Trophoblast cell (in vitro differentiated cells and primary cell): Measurements from ENCODE around the gene CDC42BPB.
A peak's percentile ranks its signal among the peaks of the same experiment; 100 is the strongest.

ENCODE experiments used
- DNase-seq, 2 donors: peaks; one replicate each; pipeline ENCODE4 v3.0.0-alpha.2; 2016
- H2AFZ ChIP-seq: 2 replicates; pipeline ENCODE4 v1.6.1; 2013; ENCODE audit warnings: low read length, moderate library complexity, mild to moderate bottlenecking; ENCODE audit not compliant: insufficient read depth, poor library complexity
- H2AK5ac ChIP-seq: 2 replicates; pipeline ENCODE4 v1.6.1; 2013; ENCODE audit warnings: mild to moderate bottlenecking, low read length
- H2BK120ac ChIP-seq: 2 replicates; pipeline ENCODE4 v1.6.1; 2013; ENCODE audit warnings: low read length, mild to moderate bottlenecking, moderate library complexity; ENCODE audit not compliant: insufficient read depth, poor library complexity
- H2BK12ac ChIP-seq: 2 replicates; pipeline ENCODE4 v1.6.1; 2013; ENCODE audit warnings: mild to moderate bottlenecking, low read length, moderate library complexity
- H2BK5ac ChIP-seq: 2 replicates; pipeline ENCODE4 v1.6.1; 2013; ENCODE audit warnings: low read length, low read depth, moderate library complexity, mild to moderate bottlenecking; ENCODE audit not compliant: poor library complexity
- H3K14ac ChIP-seq: 2 replicates; pipeline ENCODE4 v1.6.1; 2013; ENCODE audit warnings: mild to moderate bottlenecking, low read length
- H3K18ac ChIP-seq: 2 replicates; pipeline ENCODE4 v1.6.1; 2013; ENCODE audit warnings: mild to moderate bottlenecking, low read length
- H3K23ac ChIP-seq: 2 replicates; pipeline ENCODE4 v1.6.1; 2013; ENCODE audit warnings: low read length
- H3K27ac ChIP-seq: 2 replicates; pipeline ENCODE4 v1.5.1; 2013; ENCODE audit warnings: low read depth, mild to moderate bottlenecking, inconsistent platforms, low read length, moderate library complexity
- H3K27me3 ChIP-seq: 2 replicates; pipeline ENCODE4 v1.6.1; 2013; ENCODE audit warnings: inconsistent platforms, mild to moderate bottlenecking, low read length, moderate library complexity; ENCODE audit not compliant: insufficient read depth
- H3K36me3 ChIP-seq, 2 experiments: 1 replicate in 1 of 2; 2 replicates in 1 of 2; pipeline ENCODE4 v1.6.1; 2013; ENCODE audit warnings: low read length in 2 of 2, mild to moderate bottlenecking in 2 of 2, moderate library complexity in 1 of 2; ENCODE audit not compliant: insufficient read depth in 2 of 2, control insufficient read depth in 1 of 2
- H3K4ac ChIP-seq: 2 replicates; pipeline ENCODE4 v1.6.1; 2013; ENCODE audit warnings: low read depth, mild to moderate bottlenecking, low read length, moderate library complexity
- H3K4me1 ChIP-seq, 2 experiments: 1 replicate in 1 of 2; 2 replicates in 1 of 2; pipeline ENCODE4 v1.6.1; 2013; ENCODE audit warnings: low read length in 2 of 2, mild to moderate bottlenecking in 2 of 2, moderate library complexity in 1 of 2; ENCODE audit not compliant: insufficient read depth in 2 of 2, control insufficient read depth in 1 of 2
- H3K4me2 ChIP-seq: 2 replicates; pipeline ENCODE4 v1.6.1; 2013; ENCODE audit warnings: inconsistent platforms, mild to moderate bottlenecking, low read length, moderate library complexity
- H3K4me3 ChIP-seq: 2 replicates; pipeline ENCODE4 v1.5.1; 2013; ENCODE audit warnings: mild to moderate bottlenecking, low read depth, low read length, inconsistent platforms
- H3K79me1 ChIP-seq: one replicate; pipeline ENCODE4 v1.6.1; 2013; ENCODE audit warnings: low read length
- H3K79me2 ChIP-seq: 2 replicates; pipeline ENCODE4 v1.6.1; 2013; ENCODE audit warnings: low read length, mild to moderate bottlenecking; ENCODE audit not compliant: control insufficient read depth, insufficient read depth, poor library complexity
- H3K9ac ChIP-seq: 2 replicates; pipeline ENCODE4 v1.6.1; 2013; ENCODE audit warnings: mild to moderate bottlenecking, low read length
- H3K9me3 ChIP-seq: 2 replicates; pipeline ENCODE4 v1.6.1; 2013; ENCODE audit warnings: low read depth, mild to moderate bottlenecking, control low read depth, inconsistent platforms, low read length; ENCODE audit not compliant: insufficient read depth
- H4K12ac ChIP-seq: 2 replicates; pipeline ENCODE4 v1.6.1; 2013; ENCODE audit warnings: low read depth, mild to moderate bottlenecking, low read length, moderate library complexity
- H4K8ac ChIP-seq: 2 replicates; pipeline ENCODE4 v1.6.1; 2013; ENCODE audit warnings: low read depth, mild to moderate bottlenecking, low read length, moderate library complexity
- H4K91ac ChIP-seq: one replicate; pipeline ENCODE4 v1.6.1; 2013; ENCODE audit warnings: low read depth, mild to moderate bottlenecking, low read length, moderate library complexity
- WGBS: extraction: QIAGEN DNeasy Blood & Tissue Kit; methylation state at CpG from one replicate; pipeline ENCODE4 v1.1.7; 2013; ENCODE audit warnings: missing lambda C conversion rate; ENCODE audit not compliant: insufficient read length, insufficient coverage; ENCODE audit errors: extremely low coverage; 5-methylcytosine and 5-hydroxymethylcytosine counted together

CDC42BPB gene

DNA sequence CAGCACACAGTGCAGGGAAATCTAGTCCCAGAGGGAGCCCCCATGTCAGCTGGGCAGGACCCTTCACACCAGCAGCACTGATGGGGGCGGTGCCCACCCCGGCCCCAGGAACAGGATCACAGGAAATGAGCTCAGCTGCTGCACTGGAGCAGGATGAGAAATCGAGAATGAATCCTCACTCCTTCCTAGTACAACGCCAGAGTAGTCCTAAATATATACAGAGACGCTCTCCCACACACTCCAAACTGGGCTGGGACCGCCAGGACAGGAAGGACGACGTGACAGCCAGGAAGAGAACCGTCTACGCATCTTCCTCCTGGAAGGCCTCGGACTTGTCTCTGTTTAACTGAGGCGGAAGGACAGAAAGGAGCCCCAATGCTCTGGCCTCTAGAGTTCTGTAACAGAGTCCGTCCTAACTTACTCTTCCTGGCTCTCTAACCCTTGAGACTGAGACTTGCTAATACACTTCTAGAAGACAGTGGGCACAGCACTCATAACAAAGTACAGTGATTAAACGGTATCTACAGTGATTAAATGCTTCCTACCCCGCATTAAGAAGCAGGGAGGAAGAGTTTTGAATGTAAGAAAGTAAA is 33.4 kb downstream of the CDC42BPB start:
- no CpG with 5 or more reads among the region's 15 CpGs for WGBS

DNA sequence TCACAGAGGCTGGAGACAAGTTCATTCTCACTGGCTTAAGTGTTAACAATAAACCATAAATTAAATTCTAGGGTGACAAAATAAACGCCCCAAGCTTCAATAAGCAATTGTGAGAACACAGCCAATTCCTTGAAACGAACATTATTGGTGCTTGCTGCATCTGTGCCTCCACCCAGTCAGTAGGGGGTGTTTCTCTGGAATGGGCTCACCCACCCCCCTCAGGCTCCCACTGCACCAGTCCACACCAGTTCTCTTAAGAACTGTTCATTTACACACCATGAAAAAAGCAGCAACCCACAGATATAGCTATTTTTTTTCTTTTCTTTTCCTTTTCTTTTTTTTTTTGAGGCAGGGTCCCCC is 34.7 kb downstream of the CDC42BPB start:
- no peak overlapping the region for H4K12ac ChIP-seq
- peaks cover 3 to 17% of the 10 kb centered on the region in 2 experiments for H3K4me1 ChIP-seq
- no peak overlapping the region for H2BK12ac ChIP-seq
- H3K9ac ChIP-seq, result no peak overlapping the region
- H2BK120ac ChIP-seq, result no peak overlapping the region
- no peak overlapping the region for H3K23ac ChIP-seq
- no peak overlapping the region for H3K4me3 ChIP-seq
- no peak overlapping the region for H2AK5ac ChIP-seq
- no peak overlapping the region for H3K14ac ChIP-seq
- no peak overlapping the region for H3K27ac ChIP-seq
- no peak overlapping the region for H4K8ac ChIP-seq
- no peak overlapping the region for H2AFZ ChIP-seq
- H3K27me3 ChIP-seq, result no peaks in the 10 kb centered on the region
- no CpG with 5 or more reads among the region's 2 CpGs for WGBS
- H3K4me2 ChIP-seq, result no peak overlapping the region
- H3K18ac ChIP-seq, result no peak overlapping the region
- H3K36me3 ChIP-seq, result peaks cover 0 to 6% of the 10 kb centered on the region in 2 experiments
- no peaks in the 10 kb centered on the region for H3K79me2 ChIP-seq
- H3K9me3 ChIP-seq, result no peaks in the 10 kb centered on the region
- H3K4ac ChIP-seq, result no peak overlapping the region
- DNase-seq, result no peak
- no peak overlapping the region for H2BK5ac ChIP-seq
- no peaks in the 10 kb centered on the region for H3K79me1 ChIP-seq
- no peak overlapping the region for H4K91ac ChIP-seq

More for the DNA sequence above, 33.4 kb downstream of the CDC42BPB start:
- Histone ChIP-seq H3K79me1 (no peaks in the 10 kb centered on the region), H4K12ac (no peak overlapping the region), H3K4ac (peak overlapping the region; percentile 60), H2AFZ (no peak overlapping the region), H3K27ac (peak overlapping the region; percentile 37), H3K79me2 (no peaks in the 10 kb centered on the region), H3K23ac (no peak overlapping the region), H3K9ac (no peak overlapping the region), H3K4me3 (no peak overlapping the region), H2BK12ac (no peak overlapping the region), H4K8ac (no peak overlapping the region), H3K9me3 (no peaks in the 10 kb centered on the region), H2BK120ac (no peak overlapping the region), H3K18ac (no peak overlapping the region), H2BK5ac (no peak overlapping the region), H2AK5ac (no peak overlapping the region), H3K27me3 (no peaks in the 10 kb centered on the region), H3K14ac (no peak overlapping the region), H4K91ac (no peak overlapping the region), H3K4me2 (no peak overlapping the region), H3K36me3 (peaks cover 0 to 6% of the 10 kb centered on the region in 2 experiments), H3K4me1 (peaks cover 3 to 8% of the 10 kb centered on the region in 2 experiments)
- no peak for DNase-seq

DNA sequence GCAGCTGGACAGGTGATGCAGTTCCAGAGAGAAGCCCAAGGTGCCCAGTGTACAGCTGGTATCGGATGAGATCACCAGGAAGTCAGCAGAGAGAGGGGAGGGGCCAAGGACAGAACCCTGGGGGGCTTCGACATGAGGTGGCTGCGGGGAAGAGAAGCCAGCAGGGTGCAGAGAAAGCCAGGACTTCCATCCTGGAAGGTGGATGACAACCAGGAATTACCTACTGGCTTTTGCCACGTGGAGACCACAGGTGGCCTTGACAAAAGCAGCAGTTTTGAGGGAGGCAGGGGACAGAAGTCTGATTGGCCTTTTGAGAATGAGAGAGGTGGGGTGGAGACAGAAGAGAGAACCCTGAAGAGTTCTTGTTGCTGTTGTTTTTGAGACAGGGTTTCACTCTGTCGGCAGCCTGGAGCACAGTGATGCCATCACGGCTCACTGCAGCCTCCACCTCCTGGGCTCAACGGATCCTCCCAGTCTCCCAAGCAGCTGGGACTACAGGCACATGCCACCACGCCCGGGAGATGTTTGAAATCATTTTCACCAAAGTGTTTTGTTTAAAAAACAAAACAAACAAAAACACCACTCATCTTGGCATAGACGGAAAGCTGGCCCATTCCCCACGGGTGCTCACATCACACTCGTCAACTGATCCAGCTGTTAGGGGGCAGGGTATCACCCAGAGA is 35.2 kb downstream of the CDC42BPB start:
- Histone ChIP-seq H4K91ac (no peak overlapping the region), H2BK5ac (no peak overlapping the region), H3K18ac (no peak overlapping the region), H2AFZ (no peak overlapping the region), H3K4ac (no peak overlapping the region), H2BK12ac (no peak overlapping the region), H3K79me2 (no peaks in the 10 kb centered on the region), H3K23ac (no peak overlapping the region), H3K4me3 (no peak overlapping the region), H3K9ac (no peak overlapping the region), H3K27me3 (no peaks in the 10 kb centered on the region), H3K14ac (no peak overlapping the region), H3K79me1 (no peaks in the 10 kb centered on the region), H3K27ac (no peak overlapping the region), H3K4me2 (no peak overlapping the region), H3K9me3 (no peaks in the 10 kb centered on the region), H3K36me3 (peaks cover 0 to 6% of the 10 kb centered on the region in 2 experiments), H4K8ac (no peak overlapping the region), H2BK120ac (no peak overlapping the region), H4K12ac (no peak overlapping the region), H3K4me1 (peaks cover 3 to 17% of the 10 kb centered on the region in 2 experiments), H2AK5ac (no peak overlapping the region)
- no CpG with 5 or more reads among the region's 12 CpGs for WGBS
- DNase-seq, result no peak

DNA sequence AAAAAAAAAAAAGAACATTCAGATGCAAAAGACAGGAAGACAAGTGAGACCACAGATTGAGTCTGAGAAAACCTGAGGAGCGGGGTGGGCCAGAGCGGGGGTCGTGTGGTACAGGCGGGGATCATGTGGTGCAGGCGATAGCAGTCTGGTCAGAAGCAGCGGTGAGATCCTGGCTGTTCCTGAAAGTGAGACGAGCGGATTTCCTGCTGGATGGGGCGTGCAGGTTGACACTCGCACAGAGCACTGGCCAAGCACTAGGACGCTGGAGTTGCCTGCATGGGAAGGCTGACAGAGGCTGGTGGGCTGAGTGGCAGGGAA is 35.7 kb downstream of the CDC42BPB start:
- Histone ChIP-seq H3K4ac (no peak overlapping the region), H2AK5ac (no peak overlapping the region)

More for the DNA sequence above, 35.7 kb downstream of the CDC42BPB start:
- no peak overlapping the region for H4K91ac ChIP-seq
- H4K12ac ChIP-seq, result no peak overlapping the region
- DNase-seq, result no peak
- no peak overlapping the region for H3K27ac ChIP-seq
- no peak overlapping the region for H2BK5ac ChIP-seq
- H3K4me1 ChIP-seq, result peaks cover 3 to 17% of the 10 kb centered on the region in 2 experiments
- H3K9ac ChIP-seq, result no peak overlapping the region
- H3K27me3 ChIP-seq, result no peaks in the 10 kb centered on the region
- H2BK12ac ChIP-seq, result no peak overlapping the region
- H2AFZ ChIP-seq, result no peak overlapping the region
- H3K79me2 ChIP-seq, result no peaks in the 10 kb centered on the region
- no peak overlapping the region for H3K14ac ChIP-seq
- no peak overlapping the region for H3K4me2 ChIP-seq
- H2BK120ac ChIP-seq, result no peak overlapping the region
- H3K79me1 ChIP-seq, result no peaks in the 10 kb centered on the region
- H3K18ac ChIP-seq, result no peak overlapping the region
- H3K9me3 ChIP-seq, result no peaks in the 10 kb centered on the region
- no peak overlapping the region for H4K8ac ChIP-seq
- no peak overlapping the region for H3K4me3 ChIP-seq
- no CpG with 5 or more reads among the region's 11 CpGs for WGBS
- H3K36me3 ChIP-seq, result peaks cover 0 to 6% of the 10 kb centered on the region in 2 experiments
- no peak overlapping the region for H3K23ac ChIP-seq
